Right lobe of liver (tissue), 6 donors: Measurements from ENCODE around the gene DOLPP1. TPM values are rescaled to one million over a fixed set of nuclear protein-coding genes. Genes with fewer than 3 reads are reported as not detected.

Experiments
- ATAC-seq, 4 donors: fragments of 200-7000 bp; cut with Tn5 transposase; one replicate each; pipeline ENCODE4 v1.9.1; 2020; ENCODE audit warnings: mild to moderate bottlenecking in 4 of 4, moderate library complexity in 4 of 4
- DNase-seq, 3 donors: peaks; one replicate each; pipeline ENCODE4 v3.0.0-alpha.2; 2020
- H3K27ac ChIP-seq, 3 donors: fragments of 200-600 bp; one replicate each; pipeline ENCODE4 v1.8.0; 2022
- H3K27me3 ChIP-seq, 2 donors: fragments of 200-600 bp; one replicate each; pipeline ENCODE4 v1.8.0; 2022
- H3K36me3 ChIP-seq, 4 donors: fragments of 200-600 bp; sonication (generic) in 1 of 4; one replicate each; pipeline versions ENCODE4 v1.5.1 to v1.8.0; 2017 to 2022; ENCODE audit warnings: control low read depth in 1 of 4
- H3K4me1 ChIP-seq, 4 donors: fragments of 200-600 bp; sonication (generic) in 1 of 4; one replicate each; pipeline versions ENCODE4 v1.5.1 to v1.8.0; 2017 to 2022; ENCODE audit warnings: control low read depth in 1 of 4
- H3K4me3 ChIP-seq, 3 donors: fragments of 200-600 bp; one replicate each; pipeline ENCODE4 v1.8.0; 2022
- H3K9me3 ChIP-seq, 4 donors: fragments of 200-600 bp; sonication (generic) in 1 of 4; one replicate each; pipeline versions ENCODE4 v1.5.1 to v1.8.0; 2017 to 2022; ENCODE audit warnings: control low read depth in 1 of 4
- CTCF ChIP-seq, 4 donors: fragments of 200-600 bp in 3 of 4; fragments of 450-650 bp in 1 of 4; IDR thresholded peaks; one replicate each; pipeline versions ENCODE4 v1.5.1 to v1.8.0; 2016 to 2022; ENCODE audit warnings: antibody characterized with exemption in 4 of 4, mild to moderate bottlenecking in 2 of 4
- POLR2A ChIP-seq: fragments of 450-650 bp; IDR thresholded peaks from one replicate; pipeline ENCODE4 v1.6.1; 2017; ENCODE audit warnings: antibody characterized with exemption, mild to moderate bottlenecking
- WGBS: methylation state at CpG from one replicate; pipeline ENCODE4 v1.1.6; 2018; ENCODE audit warnings: low coverage, low lambda C conversion rate; ENCODE audit not compliant: insufficient coverage; ENCODE audit errors: missing lambda C conversion rate; 5-methylcytosine and 5-hydroxymethylcytosine counted together
- intact Hi-C, 2 donors: fragments of 100-400 bp; cut with DNase I; formaldehyde crosslinking; loops; one replicate each; pipeline versions ENCODE4 v1.11.2 to v1.14.1; 2022
- total RNA-seq, 6 experiments: library from RNA; depleted of rRNA in 2 of 6; stranded (reverse); fragments of >200 nt in 2 of 6; fragmentation: NEBNext Ultra II Directional in 3 of 6; extraction: Animal tissue kit (Norgen Biotek cat#: 25700) in 3 of 6; gene quantifications; one replicate each; pipeline versions ENCODE4 v1.1.0 to v1.2.4, GENCODE V29; 2016 to 2023
- donor health status: DM: no; HTN: yes; CAD: no.
- donor health status: DM: no; HTN: no; CAD: no.
- donor health status: DM: no; HTN: no; CAD: no.
- donor health status: DM: no; HTN: yes; CAD: no.
- donor health status: DM: no; HTN: yes; CAD: no.

The DOLPP1 gene
- total RNA-seq, 6 experiments from 2014 or later: 10.1 to 16.8 (median 13.3) TPM

- intact Hi-C loops: no loop called here
- Histone ChIP-seq H3K9me3 (no peaks in the 10 kb centered on the region), H3K4me1 (peaks cover 0 to 61% (median 21%) of the 10 kb centered on the region in 4 donors), H3K36me3 (no peaks in the 10 kb centered on the region), H3K4me3 (no peak overlapping the region), H3K27ac (peak overlapping the region in 1 of 3 donors; percentile 11), H3K27me3 (no peaks in the 10 kb centered on the region)
- DNase-seq (peak in 1 of 3 donors; percentile 64), ATAC-seq (no peak)
- TF ChIP-seq POLR2A (no peak), CTCF (IDR thresholded peaks at IDR 0.05) (no peak)
- 52% methylated on average over 7 of the region's 9 CpGs for WGBS
Observed at GRCh38 chr9:129072171-129072570, 8.7 kb upstream of the DOLPP1 start.

GRCh38 chr9:129073404-129073803 is 7.5 kb upstream of the DOLPP1 start:
- TF ChIP-seq CTCF (IDR thresholded peaks at IDR 0.05): no peak
- TF ChIP-seq POLR2A: no peak
- Histone ChIP-seq H3K4me1 (peaks cover 0 to 63% (median 23%) of the 10 kb centered on the region in 4 donors), H3K36me3 (no peaks in the 10 kb centered on the region), H3K27me3 (no peaks in the 10 kb centered on the region), H3K27ac (no peak overlapping the region), H3K9me3 (no peaks in the 10 kb centered on the region), H3K4me3 (no peak overlapping the region)
- WGBS: 71% methylated on average over 8 of the region's 8 CpGs
- ATAC-seq: no peak
- intact Hi-C loops: no loop called here
- no peak for DNase-seq

GRCh38 chr9:129074106-129074505 is 6.8 kb upstream of the DOLPP1 start:
- Histone ChIP-seq H3K9me3 (no peaks in the 10 kb centered on the region), H3K27ac (no peak overlapping the region), H3K36me3 (no peaks in the 10 kb centered on the region), H3K4me1 (peaks cover 0 to 63% (median 23%) of the 10 kb centered on the region in 4 donors), H3K4me3 (no peak overlapping the region), H3K27me3 (no peaks in the 10 kb centered on the region)
- TF ChIP-seq CTCF (IDR thresholded peaks at IDR 0.05): no peak
- TF ChIP-seq POLR2A: no peak
- intact Hi-C loops: no loop called here
- 80% methylated on average over 3 of the region's 3 CpGs for WGBS
- no peak for DNase-seq
- ATAC-seq: no peak

- H3K36me3 ChIP-seq: no peaks in the 10 kb centered on the region
- intact Hi-C loops: no loop called here
- peaks cover 0 to 60% (median 15%) of the 10 kb centered on the region in 4 donors for H3K4me1 ChIP-seq
- H3K27me3 ChIP-seq: no peaks in the 10 kb centered on the region
- WGBS: 31% methylated on average over 2 of the region's 16 CpGs
- ATAC-seq (peak; percentile 37 to 64 (median 60)), DNase-seq (peak; percentile 55 to 89 (median 87))
- H3K27ac ChIP-seq: peak overlapping the region in 2 of 3 donors; percentile 66 to 88
- no peaks in the 10 kb centered on the region for H3K9me3 ChIP-seq
- no peak for TF ChIP-seq POLR2A
- no peak for TF ChIP-seq CTCF (IDR thresholded peaks at IDR 0.05)
- H3K4me3 ChIP-seq: no peak overlapping the region
Observed at GRCh38 chr9:129075996-129076639, 4.8 kb upstream of the DOLPP1 start.
